Right lobe of liver (tissue), 6 donors: ENCODE measurements around the gene CELF2. TPM values are rescaled to one million over a fixed set of nuclear protein-coding genes. Genes with fewer than 3 reads are reported as not detected.

Source experiments
- ATAC-seq, 4 donors: fragments of 200-7000 bp; cut with Tn5 transposase; one replicate each; pipeline ENCODE4 v1.9.1; 2020; ENCODE audit warnings: mild to moderate bottlenecking in 4 of 4, moderate library complexity in 4 of 4
- DNase-seq, 3 donors: peaks; one replicate each; pipeline ENCODE4 v3.0.0-alpha.2; 2020
- H3K27ac ChIP-seq, 3 donors: fragments of 200-600 bp; one replicate each; pipeline ENCODE4 v1.8.0; 2022
- H3K27me3 ChIP-seq, 2 donors: fragments of 200-600 bp; one replicate each; pipeline ENCODE4 v1.8.0; 2022
- H3K36me3 ChIP-seq, 4 donors: fragments of 200-600 bp; sonication (generic) in 1 of 4; one replicate each; pipeline versions ENCODE4 v1.5.1 to v1.8.0; 2017 to 2022; ENCODE audit warnings: control low read depth in 1 of 4
- H3K4me1 ChIP-seq, 4 donors: fragments of 200-600 bp; sonication (generic) in 1 of 4; one replicate each; pipeline versions ENCODE4 v1.5.1 to v1.8.0; 2017 to 2022; ENCODE audit warnings: control low read depth in 1 of 4
- H3K4me3 ChIP-seq, 3 donors: fragments of 200-600 bp; one replicate each; pipeline ENCODE4 v1.8.0; 2022
- H3K9me3 ChIP-seq, 4 donors: fragments of 200-600 bp; sonication (generic) in 1 of 4; one replicate each; pipeline versions ENCODE4 v1.5.1 to v1.8.0; 2017 to 2022; ENCODE audit warnings: control low read depth in 1 of 4
- POLR2A ChIP-seq: fragments of 450-650 bp; IDR thresholded peaks from one replicate; pipeline ENCODE4 v1.6.1; 2017; ENCODE audit warnings: antibody characterized with exemption, mild to moderate bottlenecking
- WGBS: methylation state at CpG from one replicate; pipeline ENCODE4 v1.1.6; 2018; ENCODE audit warnings: low coverage, low lambda C conversion rate; ENCODE audit not compliant: insufficient coverage; ENCODE audit errors: missing lambda C conversion rate; 5-methylcytosine and 5-hydroxymethylcytosine counted together
- intact Hi-C, 2 donors: fragments of 100-400 bp; cut with DNase I; formaldehyde crosslinking; loops; one replicate each; pipeline versions ENCODE4 v1.11.2 to v1.14.1; 2022
- total RNA-seq, 6 experiments: library from RNA; depleted of rRNA in 2 of 6; stranded (reverse); fragments of >200 nt in 2 of 6; fragmentation: NEBNext Ultra II Directional in 3 of 6; extraction: Animal tissue kit (Norgen Biotek cat#: 25700) in 3 of 6; gene quantifications; one replicate each; pipeline versions ENCODE4 v1.1.0 to v1.2.4, GENCODE V29; 2016 to 2023
- TF ChIP-seq, protein P1 (sequence below), 4 donors: fragments of 200-600 bp in 3 of 4; fragments of 450-650 bp in 1 of 4; IDR thresholded peaks; one replicate each; pipeline versions ENCODE4 v1.5.1 to v1.8.0; 2016 to 2022; ENCODE audit warnings: antibody characterized with exemption in 4 of 4, mild to moderate bottlenecking in 2 of 4
- donor health status: DM: no; HTN: yes; CAD: no.
- donor health status: DM: no; HTN: no; CAD: no.
- donor health status: DM: no; HTN: no; CAD: no.
- donor health status: DM: no; HTN: yes; CAD: no.
- donor health status: DM: no; HTN: yes; CAD: no.

The CELF2 gene
- total RNA-seq, 6 experiments from 2014 or later, result 2.4 to 6.2 (median 3.7) TPM

DNA sequence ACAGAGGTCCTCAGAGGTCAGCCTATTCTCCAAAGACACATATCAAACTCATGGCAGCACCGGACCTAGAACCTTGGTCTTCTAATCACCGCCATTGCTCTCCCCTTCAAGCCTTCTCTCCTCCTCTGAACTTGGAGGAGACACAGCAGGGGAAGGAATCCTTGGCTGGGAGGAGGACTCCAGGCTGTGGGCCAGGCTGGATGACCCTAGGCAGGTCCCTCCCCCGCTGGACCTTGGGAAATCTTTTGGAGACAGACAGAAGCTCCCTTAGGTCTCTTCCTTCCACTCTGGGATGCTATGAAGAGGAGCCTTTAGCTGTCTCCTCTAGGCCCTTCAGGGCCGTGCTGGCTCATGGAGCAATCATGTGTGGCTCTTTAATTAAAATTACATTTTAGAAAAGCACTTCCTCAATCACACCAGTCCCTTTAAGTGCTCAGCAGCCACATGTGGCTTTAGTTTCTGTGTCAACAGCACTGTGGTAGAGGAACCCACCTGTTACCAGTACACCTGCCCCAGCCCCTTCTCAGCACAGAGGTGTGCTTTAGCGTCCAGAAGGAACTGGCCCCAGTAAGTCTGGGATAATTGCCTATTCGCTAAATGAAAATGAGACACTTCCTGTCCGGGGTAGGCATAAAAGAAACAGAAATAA lies 238.2 kb downstream of the CELF2 start:
- 42% methylated on average over 7 of the region's 7 CpGs for WGBS
- ATAC-seq, result no peak
- no peaks in the 10 kb centered on the region for H3K36me3 ChIP-seq

DNA sequence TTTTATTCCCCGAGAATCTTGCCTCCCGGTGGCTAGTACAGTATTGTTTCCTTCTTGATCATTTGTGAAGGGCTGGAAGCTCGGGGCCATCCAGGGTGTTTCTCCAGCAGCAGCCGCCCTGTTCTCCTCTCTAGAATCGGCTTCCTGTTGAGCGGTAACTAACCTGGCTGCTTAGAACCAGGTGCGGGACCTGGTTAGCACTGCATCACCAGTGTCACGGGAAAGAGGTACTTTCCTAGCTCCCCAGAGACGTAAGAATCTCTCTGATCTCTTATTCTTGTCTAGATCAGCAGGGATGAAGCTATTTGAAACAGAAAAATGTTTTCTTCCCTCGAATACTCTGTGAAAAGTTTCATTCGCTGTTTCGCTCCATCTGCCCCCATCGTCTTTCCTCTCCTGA lies 239.2 kb downstream of the CELF2 start:
- H3K9me3 ChIP-seq, result no peaks in the 10 kb centered on the region
- TF ChIP-seq POLR2A, result no peak
- TF ChIP-seq, protein P1, sequence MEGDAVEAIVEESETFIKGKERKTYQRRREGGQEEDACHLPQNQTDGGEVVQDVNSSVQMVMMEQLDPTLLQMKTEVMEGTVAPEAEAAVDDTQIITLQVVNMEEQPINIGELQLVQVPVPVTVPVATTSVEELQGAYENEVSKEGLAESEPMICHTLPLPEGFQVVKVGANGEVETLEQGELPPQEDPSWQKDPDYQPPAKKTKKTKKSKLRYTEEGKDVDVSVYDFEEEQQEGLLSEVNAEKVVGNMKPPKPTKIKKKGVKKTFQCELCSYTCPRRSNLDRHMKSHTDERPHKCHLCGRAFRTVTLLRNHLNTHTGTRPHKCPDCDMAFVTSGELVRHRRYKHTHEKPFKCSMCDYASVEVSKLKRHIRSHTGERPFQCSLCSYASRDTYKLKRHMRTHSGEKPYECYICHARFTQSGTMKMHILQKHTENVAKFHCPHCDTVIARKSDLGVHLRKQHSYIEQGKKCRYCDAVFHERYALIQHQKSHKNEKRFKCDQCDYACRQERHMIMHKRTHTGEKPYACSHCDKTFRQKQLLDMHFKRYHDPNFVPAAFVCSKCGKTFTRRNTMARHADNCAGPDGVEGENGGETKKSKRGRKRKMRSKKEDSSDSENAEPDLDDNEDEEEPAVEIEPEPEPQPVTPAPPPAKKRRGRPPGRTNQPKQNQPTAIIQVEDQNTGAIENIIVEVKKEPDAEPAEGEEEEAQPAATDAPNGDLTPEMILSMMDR (IDR thresholded peaks at IDR 0.05), result no peak

More for the DNA sequence above, 238.2 kb downstream of the CELF2 start:
- no peaks in the 10 kb centered on the region for H3K4me1 ChIP-seq
- no peaks in the 10 kb centered on the region for H3K27me3 ChIP-seq
- H3K9me3 ChIP-seq, result no peaks in the 10 kb centered on the region
- no peak overlapping the region for H3K27ac ChIP-seq
- TF ChIP-seq, protein P1 (IDR thresholded peaks at IDR 0.05), result no peak
- TF ChIP-seq POLR2A, result no peak
- intact Hi-C loops, result no loop called here
- DNase-seq, result no peak
- no peak overlapping the region for H3K4me3 ChIP-seq

DNA sequence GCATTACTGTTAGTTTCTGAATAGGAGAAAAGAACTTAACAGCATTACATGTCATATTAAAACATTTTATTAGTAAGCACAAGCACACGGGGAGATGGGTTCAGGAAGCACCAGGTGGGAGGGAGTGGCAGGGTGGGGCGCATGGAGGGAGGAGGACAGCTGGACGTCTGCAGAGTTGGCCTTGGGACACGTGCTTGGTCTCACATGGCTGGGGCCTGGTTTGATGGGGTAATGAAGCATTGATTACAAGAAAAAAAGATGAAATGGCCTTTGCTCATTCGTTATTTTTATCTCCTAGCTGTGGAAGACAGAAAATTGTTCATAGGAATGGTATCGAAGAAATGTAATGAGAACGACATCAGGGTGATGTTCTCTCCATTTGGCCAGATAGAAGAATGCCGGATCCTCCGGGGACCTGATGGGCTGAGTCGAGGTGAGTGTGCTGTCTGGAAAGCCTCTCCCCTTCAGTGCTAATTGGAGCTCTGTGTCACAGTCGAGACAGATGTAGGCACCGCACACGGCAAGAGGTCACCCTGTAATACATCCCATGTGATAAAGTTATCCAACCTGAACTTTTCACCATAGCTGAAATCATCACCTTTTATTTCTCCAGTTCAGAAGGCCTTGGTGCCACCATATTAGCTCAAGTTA lies 239.9 kb downstream of the CELF2 start:
- ATAC-seq, result no peak
- intact Hi-C loops, result no loop called here
- no peak for DNase-seq
- H3K4me3 ChIP-seq, result no peak overlapping the region
- no peaks in the 10 kb centered on the region for H3K4me1 ChIP-seq
- H3K27ac ChIP-seq, result no peak overlapping the region
- no peaks in the 10 kb centered on the region for H3K36me3 ChIP-seq
- no peaks in the 10 kb centered on the region for H3K27me3 ChIP-seq
- no peaks in the 10 kb centered on the region for H3K9me3 ChIP-seq
- 72% methylated on average over 12 of the region's 13 CpGs for WGBS
- TF ChIP-seq, protein P1 (IDR thresholded peaks at IDR 0.05), result no peak
- no peak for TF ChIP-seq POLR2A

More for the DNA sequence above, 239.2 kb downstream of the CELF2 start:
- no peaks in the 10 kb centered on the region for H3K36me3 ChIP-seq
- H3K27ac ChIP-seq, result no peak overlapping the region
- no peaks in the 10 kb centered on the region for H3K4me1 ChIP-seq
- intact Hi-C loops, result no loop called here
- ATAC-seq, result no peak
- H3K4me3 ChIP-seq, result no peak overlapping the region
- WGBS, result 66% methylated on average over 11 of the region's 13 CpGs
- no peaks in the 10 kb centered on the region for H3K27me3 ChIP-seq
- DNase-seq, result no peak

DNA sequence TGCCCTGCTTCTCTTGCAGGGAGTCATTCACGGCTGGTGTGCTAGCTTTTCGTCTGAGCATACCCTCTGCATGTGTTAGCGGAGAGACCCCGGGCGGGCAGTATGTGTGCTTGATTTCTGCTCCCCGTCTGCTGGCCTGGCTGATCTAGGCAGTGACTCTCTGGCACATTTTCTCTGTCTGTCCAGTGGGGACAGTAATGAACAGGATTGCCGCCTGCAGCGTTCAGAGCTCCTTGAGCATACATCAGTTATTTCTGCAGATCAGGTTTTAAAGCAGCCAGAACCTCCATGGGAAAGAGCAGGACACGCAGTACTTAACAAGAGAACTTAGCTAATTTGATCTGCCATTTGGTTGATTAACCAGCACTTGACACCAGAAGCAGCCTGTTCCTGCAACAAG lies 242.5 kb downstream of the CELF2 start:
- DNase-seq (peak in 1 of 3 donors; percentile 39), ATAC-seq (no peak)
- no peaks in the 10 kb centered on the region for H3K4me1 ChIP-seq
- H3K9me3 ChIP-seq, result no peaks in the 10 kb centered on the region
- H3K4me3 ChIP-seq, result no peak overlapping the region
- 58% methylated on average over 9 of the region's 9 CpGs for WGBS
- H3K36me3 ChIP-seq, result no peaks in the 10 kb centered on the region
- H3K27ac ChIP-seq, result no peak overlapping the region
- no peaks in the 10 kb centered on the region for H3K27me3 ChIP-seq
- intact Hi-C loops, result no loop called here
- TF ChIP-seq, protein P1 (IDR thresholded peaks at IDR 0.05), result no peak
- TF ChIP-seq POLR2A, result no peak
